Measurements from ENCODE around the gene UBAC1.

Gene UBAC1

DNA sequence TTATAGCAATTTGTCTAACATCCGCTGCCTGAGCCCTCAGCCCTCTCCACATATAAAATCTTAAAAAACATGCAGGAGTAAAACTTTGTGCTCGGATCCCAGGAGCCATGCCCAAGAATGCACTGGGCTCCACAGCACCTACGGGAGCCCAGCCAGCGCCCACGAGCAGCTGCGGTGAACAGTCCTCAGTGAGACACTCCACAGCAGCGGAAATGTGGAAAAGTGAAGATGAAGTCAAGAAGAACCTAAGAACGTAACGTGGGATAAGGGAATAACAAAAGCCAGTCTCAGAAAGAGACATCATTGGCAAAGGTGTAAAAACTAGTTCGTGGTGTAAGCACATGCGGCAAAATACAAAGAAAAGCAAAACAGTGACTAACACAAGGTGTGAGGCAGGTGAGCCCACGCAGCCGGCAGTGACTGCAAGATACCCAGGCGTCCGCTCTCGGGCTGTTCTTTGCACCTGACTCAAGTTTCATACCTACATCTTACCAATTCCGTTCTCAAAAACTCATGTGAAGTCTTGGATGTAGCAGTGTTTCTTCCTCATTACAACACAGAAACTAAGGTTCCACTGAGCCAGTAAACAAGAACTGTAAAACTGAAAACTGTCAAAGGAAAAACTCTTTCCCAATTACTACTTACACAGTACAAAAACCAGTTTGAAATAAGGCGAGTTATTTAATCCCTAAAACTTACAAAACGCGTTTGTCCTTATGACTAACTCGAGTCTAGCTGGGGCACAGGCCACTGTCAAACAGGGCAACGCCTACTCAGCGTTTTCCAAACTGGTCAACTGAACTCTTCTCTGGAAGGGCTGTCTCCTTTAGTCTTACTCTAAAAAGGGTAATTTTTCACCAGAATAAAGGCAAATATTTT is 55.6 kb downstream of the UBAC1 start:
- no peak for DNase-seq (ENCODE audit: low spot score)
- TF ChIP-seq, protein P1, sequence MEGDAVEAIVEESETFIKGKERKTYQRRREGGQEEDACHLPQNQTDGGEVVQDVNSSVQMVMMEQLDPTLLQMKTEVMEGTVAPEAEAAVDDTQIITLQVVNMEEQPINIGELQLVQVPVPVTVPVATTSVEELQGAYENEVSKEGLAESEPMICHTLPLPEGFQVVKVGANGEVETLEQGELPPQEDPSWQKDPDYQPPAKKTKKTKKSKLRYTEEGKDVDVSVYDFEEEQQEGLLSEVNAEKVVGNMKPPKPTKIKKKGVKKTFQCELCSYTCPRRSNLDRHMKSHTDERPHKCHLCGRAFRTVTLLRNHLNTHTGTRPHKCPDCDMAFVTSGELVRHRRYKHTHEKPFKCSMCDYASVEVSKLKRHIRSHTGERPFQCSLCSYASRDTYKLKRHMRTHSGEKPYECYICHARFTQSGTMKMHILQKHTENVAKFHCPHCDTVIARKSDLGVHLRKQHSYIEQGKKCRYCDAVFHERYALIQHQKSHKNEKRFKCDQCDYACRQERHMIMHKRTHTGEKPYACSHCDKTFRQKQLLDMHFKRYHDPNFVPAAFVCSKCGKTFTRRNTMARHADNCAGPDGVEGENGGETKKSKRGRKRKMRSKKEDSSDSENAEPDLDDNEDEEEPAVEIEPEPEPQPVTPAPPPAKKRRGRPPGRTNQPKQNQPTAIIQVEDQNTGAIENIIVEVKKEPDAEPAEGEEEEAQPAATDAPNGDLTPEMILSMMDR (IDR thresholded peaks at IDR 0.05; ENCODE audit: borderline replicate concordance, control extremely low read depth, extremely low read depth, insufficient read depth, missing control alignments) = no peak
- in situ Hi-C loops (cut with MboI; ENCODE audit: low sequenced_read_pairs, unreplicated experiment) = no loop called here

DNA sequence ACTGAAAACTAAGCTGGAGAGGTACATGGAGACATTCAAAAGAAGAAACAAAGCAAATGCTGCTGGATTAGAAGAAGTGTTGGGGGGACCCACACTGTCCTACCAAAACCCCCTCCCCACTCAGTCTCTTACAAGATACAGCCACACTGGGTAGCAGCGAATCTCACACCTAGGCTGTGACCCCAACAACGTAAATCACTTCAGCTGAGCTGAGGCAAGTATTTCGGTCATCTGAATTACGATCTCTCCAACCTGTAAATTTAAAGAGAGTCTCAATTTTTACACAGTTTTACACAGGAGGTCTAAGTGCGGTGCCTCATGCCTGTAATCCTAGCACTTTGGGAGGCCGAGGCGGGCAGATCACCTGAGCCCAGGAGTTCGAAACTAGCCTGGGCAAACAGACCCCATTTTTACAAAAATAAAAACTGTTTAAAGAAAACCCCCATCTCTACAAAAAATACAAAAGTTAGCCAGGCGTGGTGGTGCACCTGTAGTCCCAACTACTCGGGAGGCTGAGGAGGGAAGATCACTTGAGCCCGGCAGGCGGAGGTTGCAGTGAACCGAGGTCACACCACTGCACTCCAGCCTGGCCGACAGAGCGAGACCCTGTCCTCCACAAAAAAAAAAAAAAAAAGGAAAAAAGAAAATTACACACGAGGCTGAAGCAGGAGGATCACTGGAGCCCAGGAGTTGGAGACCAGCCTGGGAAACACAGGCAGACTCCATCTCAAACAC is 57.2 kb downstream of the UBAC1 start:
- no peak for DNase-seq (ENCODE audit: low spot score)
- TF ChIP-seq, protein P1 (IDR thresholded peaks at IDR 0.05; ENCODE audit: borderline replicate concordance, control extremely low read depth, extremely low read depth, insufficient read depth, missing control alignments) = no peak
- in situ Hi-C loops (cut with MboI; ENCODE audit: low sequenced_read_pairs, unreplicated experiment) = no loop called here

DNA sequence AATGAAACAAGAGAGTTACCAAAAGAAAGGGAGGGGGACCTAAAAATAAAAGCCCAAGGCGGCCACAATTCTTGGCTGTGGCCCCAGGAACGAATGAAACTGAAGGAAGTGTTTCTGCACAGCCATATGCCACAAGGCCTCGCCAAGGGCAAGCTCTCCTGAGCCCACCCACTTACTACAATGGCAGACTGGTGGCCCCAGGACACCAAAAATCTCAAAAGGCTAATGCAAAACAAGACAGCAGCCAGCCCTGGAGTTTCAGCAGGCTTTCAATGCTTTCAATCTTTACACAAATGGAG is 57.9 kb downstream of the UBAC1 start:
- in situ Hi-C loops (cut with MboI; ENCODE audit: low sequenced_read_pairs, unreplicated experiment) = no loop called here
- TF ChIP-seq, protein P1 (IDR thresholded peaks at IDR 0.05; ENCODE audit: borderline replicate concordance, control extremely low read depth, extremely low read depth, insufficient read depth, missing control alignments) = no peak
- no peak for DNase-seq (ENCODE audit: low spot score)

DNA sequence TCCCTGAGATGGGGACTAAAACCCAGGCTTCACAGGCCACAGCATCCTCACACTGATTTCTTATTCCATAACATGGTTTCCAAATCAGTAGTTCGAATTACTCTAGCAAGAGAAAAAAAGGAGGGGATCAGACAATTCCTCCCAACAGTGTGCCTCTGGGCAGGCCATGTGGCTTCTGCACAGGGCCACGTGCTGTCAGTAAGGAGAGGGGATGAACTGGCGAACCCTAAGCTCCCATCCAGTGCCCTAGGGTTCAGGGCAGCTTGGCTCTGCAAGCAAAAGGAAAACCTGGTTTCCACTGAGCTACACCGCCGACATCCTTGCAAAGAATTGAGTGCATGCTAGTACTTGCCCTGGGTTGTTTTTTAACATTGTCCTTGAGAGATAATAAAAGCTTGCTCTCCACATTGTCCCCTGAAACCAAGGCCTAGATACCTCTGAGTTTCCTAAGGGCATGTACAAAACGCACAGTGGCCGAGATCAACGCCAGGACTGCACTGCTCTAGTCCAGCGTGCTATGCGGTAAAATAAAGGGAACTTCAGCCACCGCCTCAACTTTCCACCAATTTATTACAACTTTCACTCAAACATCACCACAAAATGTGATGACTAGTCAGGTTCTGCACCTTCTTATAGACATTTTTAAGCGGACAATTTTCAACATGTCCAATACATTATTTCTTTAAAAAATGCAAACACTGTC is 58.4 kb downstream of the UBAC1 start:
- in situ Hi-C loops (cut with MboI; ENCODE audit: low sequenced_read_pairs, unreplicated experiment) = no loop called here
- TF ChIP-seq, protein P1 (IDR thresholded peaks at IDR 0.05; ENCODE audit: borderline replicate concordance, control extremely low read depth, extremely low read depth, insufficient read depth, missing control alignments) = no peak
- no peak for DNase-seq (ENCODE audit: low spot score)

DNA sequence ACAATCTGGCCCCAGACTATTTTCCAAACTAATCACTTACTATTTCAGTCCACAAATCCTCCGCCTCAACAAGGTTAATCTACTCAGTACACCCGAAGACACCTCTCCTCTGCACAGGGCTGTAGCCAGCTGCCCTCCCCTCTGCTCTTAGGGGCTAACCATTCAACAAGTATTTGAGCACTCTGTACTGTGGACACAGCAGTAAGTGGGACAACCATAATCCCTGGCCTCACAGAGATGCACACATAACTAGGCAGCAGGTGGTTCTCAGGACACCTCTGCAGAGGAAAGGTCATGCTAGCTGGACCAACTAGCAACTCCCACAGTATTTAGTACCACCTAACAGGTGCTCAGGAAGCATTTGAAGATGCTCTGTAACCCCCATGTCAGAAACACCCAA is 59.3 kb downstream of the UBAC1 start:
- in situ Hi-C loops (cut with MboI; ENCODE audit: low sequenced_read_pairs, unreplicated experiment) = no loop called here
- no peak for DNase-seq (ENCODE audit: low spot score)
- TF ChIP-seq, protein P1 (IDR thresholded peaks at IDR 0.05; ENCODE audit: borderline replicate concordance, control extremely low read depth, extremely low read depth, insufficient read depth, missing control alignments) = no peak

DNA sequence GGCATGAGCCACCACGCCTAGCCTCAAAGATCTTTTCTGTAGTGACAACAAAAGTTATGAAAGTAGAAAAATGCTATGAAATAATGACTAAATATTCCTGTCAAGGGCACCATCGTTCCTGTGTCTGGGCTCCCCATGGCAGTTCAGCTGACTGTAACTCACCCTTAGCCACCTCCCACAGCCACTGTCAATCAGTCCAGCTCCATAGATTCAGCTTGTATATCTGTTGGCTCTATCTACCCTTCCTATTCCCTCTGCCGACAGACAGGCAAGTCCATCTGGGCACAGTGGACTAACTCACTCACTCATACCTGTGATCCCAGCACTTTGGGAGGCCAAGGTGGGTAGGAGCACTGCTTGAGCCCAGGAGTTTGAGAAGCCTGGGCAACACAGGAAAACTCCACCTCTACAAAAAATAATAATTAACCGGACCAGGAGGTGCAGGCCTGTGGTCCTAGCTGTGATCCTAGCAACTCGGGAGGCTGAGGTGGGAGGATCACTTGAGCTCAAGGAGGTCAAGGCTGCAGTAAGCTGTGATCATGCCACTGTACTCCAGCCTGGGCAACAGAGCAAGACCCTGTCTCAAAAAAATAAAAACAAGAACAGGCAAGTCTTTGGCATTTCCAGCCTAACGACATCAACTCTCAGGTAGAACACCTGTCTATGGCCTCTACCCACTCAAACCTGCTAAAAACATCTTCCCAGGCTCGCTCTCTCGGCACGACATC is 60.0 kb downstream of the UBAC1 start:
- in situ Hi-C loops (cut with MboI; ENCODE audit: low sequenced_read_pairs, unreplicated experiment) = no loop called here
- no peak for DNase-seq (ENCODE audit: low spot score)
- TF ChIP-seq, protein P1 (IDR thresholded peaks at IDR 0.05; ENCODE audit: borderline replicate concordance, control extremely low read depth, extremely low read depth, insufficient read depth, missing control alignments) = no peak
